Measurements from ENCODE around the gene ZNF296. TPM values are rescaled to one million over a fixed set of nuclear protein-coding genes. Genes with fewer than 3 reads are reported as not detected.
A peak's percentile ranks its signal among the peaks of the same experiment; 100 is the strongest.

Gene ZNF296
- total RNA-seq, 2 experiments from 2014 or later, result 5.0 to 6.3 TPM

DNA sequence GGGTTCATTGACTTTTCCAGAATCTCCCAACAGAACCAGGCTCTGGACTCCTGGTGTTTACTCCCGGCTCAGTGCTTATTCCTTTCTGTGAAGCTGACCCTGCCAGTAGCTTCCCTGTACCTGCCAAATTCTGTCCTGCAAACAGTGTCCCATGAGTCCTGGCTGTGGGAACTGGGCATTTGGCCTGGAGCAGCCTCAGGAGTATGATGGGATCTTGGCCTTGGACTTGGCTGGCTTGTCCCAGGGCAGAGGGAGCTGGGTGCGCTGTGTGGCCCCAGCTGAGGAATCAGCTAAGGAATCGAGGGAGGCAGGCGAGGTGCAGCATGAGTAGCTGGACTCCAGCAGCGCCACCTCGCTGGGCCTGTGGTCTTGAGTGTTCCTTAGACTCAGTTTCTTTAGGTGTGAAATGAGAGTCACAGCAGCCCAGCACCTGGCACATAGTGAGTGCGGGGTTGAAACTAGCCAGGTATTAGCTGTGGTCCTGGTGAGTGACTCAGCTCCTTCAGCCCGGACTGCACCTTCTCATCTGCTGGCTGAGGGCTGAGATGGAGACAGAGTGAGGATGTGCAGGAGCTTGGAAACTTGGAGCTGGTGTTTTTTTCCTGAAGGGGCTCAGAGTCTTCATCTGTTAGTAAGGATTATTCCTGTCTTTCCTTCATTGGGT is 27.1 kb downstream of the ZNF296 start:
- POLR2A ChIA-PET, result interaction anchor here (0.8 to 1.4 kb wide), 4 partner anchors 10 to 57 kb away, joined by 3 to 5 read pairs (median 4); partner anchors contain the start of gene CLASRP
- intact Hi-C loops (cut with micrococcal nuclease), result no loop called here
- H3K9me3 Mint-ChIP-seq, result no peaks in the 10 kb centered on the region
- TF ChIP-seq, protein P1, sequence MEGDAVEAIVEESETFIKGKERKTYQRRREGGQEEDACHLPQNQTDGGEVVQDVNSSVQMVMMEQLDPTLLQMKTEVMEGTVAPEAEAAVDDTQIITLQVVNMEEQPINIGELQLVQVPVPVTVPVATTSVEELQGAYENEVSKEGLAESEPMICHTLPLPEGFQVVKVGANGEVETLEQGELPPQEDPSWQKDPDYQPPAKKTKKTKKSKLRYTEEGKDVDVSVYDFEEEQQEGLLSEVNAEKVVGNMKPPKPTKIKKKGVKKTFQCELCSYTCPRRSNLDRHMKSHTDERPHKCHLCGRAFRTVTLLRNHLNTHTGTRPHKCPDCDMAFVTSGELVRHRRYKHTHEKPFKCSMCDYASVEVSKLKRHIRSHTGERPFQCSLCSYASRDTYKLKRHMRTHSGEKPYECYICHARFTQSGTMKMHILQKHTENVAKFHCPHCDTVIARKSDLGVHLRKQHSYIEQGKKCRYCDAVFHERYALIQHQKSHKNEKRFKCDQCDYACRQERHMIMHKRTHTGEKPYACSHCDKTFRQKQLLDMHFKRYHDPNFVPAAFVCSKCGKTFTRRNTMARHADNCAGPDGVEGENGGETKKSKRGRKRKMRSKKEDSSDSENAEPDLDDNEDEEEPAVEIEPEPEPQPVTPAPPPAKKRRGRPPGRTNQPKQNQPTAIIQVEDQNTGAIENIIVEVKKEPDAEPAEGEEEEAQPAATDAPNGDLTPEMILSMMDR (IDR thresholded peaks at IDR 0.05), result no peak
- no peak overlapping the region for H3K4me3 Mint-ChIP-seq
- CTCF ChIA-PET, result interaction anchor here (1.0 to 1.4 kb wide), 4 partner anchors 11 to 77 kb away, joined by 3 to 8 read pairs (median 4); no protein-coding TSS in a partner anchor
- peaks cover 25% of the 10 kb centered on the region for H3K36me3 Mint-ChIP-seq (ENCODE audit: low read depth)
- H3K4me1 Mint-ChIP-seq (ENCODE audit: low read depth), result peaks cover 37% of the 10 kb centered on the region
- DNase-seq (no peak), ATAC-seq (no peak)
- H3K27me3 Mint-ChIP-seq, result no peaks in the 10 kb centered on the region
- H3K27ac Mint-ChIP-seq, result peak overlapping the region; percentile 39

DNA sequence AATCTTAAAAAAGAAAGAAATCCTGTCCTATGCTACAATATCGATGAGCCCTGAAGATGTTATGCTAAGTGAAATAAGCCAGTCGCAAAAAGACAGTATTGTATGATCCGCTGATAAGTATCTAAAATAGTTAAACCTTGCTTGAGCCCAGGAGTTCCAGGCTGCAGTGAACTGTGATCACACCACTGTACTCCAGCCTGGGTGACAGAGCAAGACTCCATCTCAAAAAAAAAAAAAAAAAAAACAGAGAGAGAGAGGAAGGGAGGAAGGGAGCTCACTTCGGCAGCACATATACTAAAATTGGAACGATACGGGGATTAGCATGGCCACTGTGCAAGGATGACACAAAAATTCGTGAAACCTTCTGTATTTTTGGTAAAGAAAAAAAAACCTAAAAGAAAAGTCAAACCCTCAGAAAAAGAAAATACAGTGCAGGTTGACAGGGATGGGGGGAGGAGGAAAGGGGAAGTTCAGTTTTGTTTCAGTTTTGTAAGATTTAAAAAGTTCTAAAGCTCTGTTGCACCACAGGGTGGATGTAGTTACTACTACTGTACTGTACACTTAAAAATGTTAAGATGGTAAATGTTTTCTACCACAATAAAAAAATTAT is 29.0 kb downstream of the ZNF296 start:
- DNase-seq, result no peak
- peak; percentile 37 for ATAC-seq
- TF ChIP-seq, protein P1 (IDR thresholded peaks at IDR 0.05), result no peak
- Mint-ChIP-seq H3K9me3 (no peaks in the 10 kb centered on the region), H3K4me3 (peak overlapping the region; percentile 15), H3K4me1 (ENCODE audit: low read depth) (peaks cover 37% of the 10 kb centered on the region), H3K36me3 (ENCODE audit: low read depth) (peaks cover 22% of the 10 kb centered on the region), H3K27ac (peak overlapping the region; percentile 55), H3K27me3 (no peaks in the 10 kb centered on the region)
- intact Hi-C loops (cut with micrococcal nuclease), result no loop called here
- ChIA-PET POLR2A (interaction anchor here (0.7 kb wide), 1 partner anchor 9 kb away, joined by 4 read pairs; no protein-coding TSS in a partner anchor), CTCF (interaction anchor here (1.6 kb wide), 1 partner anchor 12 kb away, joined by 7 read pairs; no protein-coding TSS in a partner anchor)

DNA sequence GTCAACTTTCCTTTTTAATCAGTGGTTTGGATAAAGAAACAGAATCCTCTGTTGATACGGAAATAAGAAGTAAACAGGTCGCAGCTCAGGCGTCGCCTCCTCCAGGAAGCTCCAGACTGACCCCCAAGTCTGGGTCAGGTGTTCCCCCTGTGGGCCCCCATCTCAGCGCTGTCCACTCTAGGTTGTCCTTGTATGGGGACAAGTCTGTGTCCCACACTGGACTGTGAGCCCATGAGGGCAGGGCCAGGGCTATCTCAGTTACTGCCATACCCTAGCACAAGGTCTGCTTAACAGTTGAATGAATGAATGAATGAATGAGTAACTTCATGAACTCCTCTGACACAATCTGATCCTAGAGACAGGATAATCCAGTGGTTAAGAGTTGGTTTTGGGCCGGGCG is 29.9 kb downstream of the ZNF296 start:
- Mint-ChIP-seq H3K4me1 (ENCODE audit: low read depth) (peaks cover 46% of the 10 kb centered on the region), H3K4me3 (no peak overlapping the region), H3K27ac (peak overlapping the region; percentile 12), H3K27me3 (no peaks in the 10 kb centered on the region), H3K9me3 (no peaks in the 10 kb centered on the region), H3K36me3 (ENCODE audit: low read depth) (peaks cover 28% of the 10 kb centered on the region)
- DNase-seq (no peak), ATAC-seq (no peak)
- CTCF ChIA-PET, result interaction anchor here (1.6 to 2.3 kb wide), 2 partner anchors 13 kb away, joined by 7 to 8 read pairs; no protein-coding TSS in a partner anchor
- POLR2A ChIA-PET, result no interaction called here
- TF ChIP-seq, protein P1 (IDR thresholded peaks at IDR 0.05), result no peak
- intact Hi-C loops (cut with micrococcal nuclease), result no loop called here

DNA sequence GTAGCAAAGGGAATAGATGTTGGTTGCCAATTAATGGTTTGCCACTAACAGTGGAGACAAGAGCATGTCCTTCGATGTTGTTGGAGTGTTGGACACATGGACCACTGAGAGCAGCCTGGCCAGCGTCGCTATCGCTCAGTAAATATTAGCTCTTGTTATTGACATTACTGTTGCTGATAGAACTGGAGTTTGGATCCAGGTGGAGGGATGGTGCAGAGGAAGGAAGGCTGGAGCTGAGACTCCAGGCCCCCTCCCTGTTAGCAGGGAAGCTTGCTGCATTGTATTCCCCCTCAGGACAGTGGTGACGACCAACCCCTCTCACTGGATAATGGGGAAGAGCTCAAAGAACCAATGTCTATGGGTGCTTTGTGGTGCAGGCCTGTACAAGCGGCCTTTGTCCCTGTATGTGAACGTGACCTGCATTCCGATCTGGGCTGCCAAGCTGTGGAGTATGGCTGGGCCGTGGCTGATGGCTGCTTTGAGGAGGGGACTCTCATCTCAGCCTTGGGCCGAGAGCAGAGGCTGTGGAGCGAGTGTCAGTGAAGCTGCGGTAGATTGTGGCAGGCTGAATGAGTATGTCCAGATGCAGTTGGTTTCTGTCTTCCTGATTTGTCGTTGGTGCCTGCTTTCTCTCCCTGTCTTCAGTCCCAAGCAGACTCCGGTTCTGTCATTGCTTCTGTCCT is 30.5 kb downstream of the ZNF296 start:
- peaks cover 49% of the 10 kb centered on the region for H3K4me1 Mint-ChIP-seq (ENCODE audit: low read depth)
- intact Hi-C loops (cut with micrococcal nuclease), result no loop called here
- no peak overlapping the region for H3K4me3 Mint-ChIP-seq
- H3K27me3 Mint-ChIP-seq, result no peaks in the 10 kb centered on the region
- ATAC-seq (no peak), DNase-seq (no peak)
- TF ChIP-seq, protein P1 (IDR thresholded peaks at IDR 0.05), result no peak
- ChIA-PET POLR2A (no interaction called here), CTCF (interaction anchor here (0.9 to 2.3 kb wide), 2 partner anchors 14 to 20 kb away, joined by 3 to 8 read pairs; no protein-coding TSS in a partner anchor)
- H3K9me3 Mint-ChIP-seq, result no peaks in the 10 kb centered on the region
- peak overlapping the region; percentile 12 for H3K27ac Mint-ChIP-seq
- peaks cover 28% of the 10 kb centered on the region for H3K36me3 Mint-ChIP-seq (ENCODE audit: low read depth)

Data from activated CD8-positive, alpha-beta T cell treated with anti-CD3 and anti-CD28 coated beads for 36 hours (primary cell).